Endothelial cell of umbilical vein (primary cell): ENCODE data around the gene EMX1. TPM values are rescaled to one million over a fixed set of nuclear protein-coding genes. Genes with fewer than 3 reads are reported as not detected.

Experiments
- BruUV-seq: library from RNA; stranded (reverse); fragments of 400-500 nt; replicated peaks from 2 replicates; lab custom pipeline; 2021; lab: Mats Ljungman, UMichigan
- CTCF ChIA-PET: fragments of 300-600, 350-600 bp; sonication (Branson Sonifier 250); formaldehyde crosslinking; loops from one replicate; lab custom pipeline; 2021; ENCODE audit warnings: antibody characterized with exemption, inconsistent platforms; lab: Charles Lee
- POLR2A ChIA-PET: fragments of 300-600, 350-600 bp; sonication (Branson Sonifier 250); formaldehyde crosslinking; loops from one replicate; lab custom pipeline; 2021; ENCODE audit warnings: antibody characterized with exemption, inconsistent platforms; lab: Charles Lee
- DNase-seq: peaks from one replicate; pipeline ENCODE4 v3.0.0-alpha.2; 2011; ENCODE audit warnings: low read depth, low spot score
- FAIRE-seq: peaks from 2 replicates; lab custom pipeline; 2011; peaks lifted over from hg19 to GRCh38; lab: Jason Lieb, UNC
- H2AFZ ChIP-seq: 2 replicates; pipeline ENCODE4 v1.6.0; 2012; ENCODE audit warnings: low read depth, low read length, control low read depth, inconsistent platforms
- H3K27ac ChIP-seq: 2 replicates; pipeline ENCODE4 v1.5.1; 2011; ENCODE audit warnings: low read depth, mild to moderate bottlenecking, control low read depth, low read length, moderate library complexity; ENCODE audit not compliant: insufficient read depth
- H3K27me3 ChIP-seq, 2 experiments: 2 replicates each; pipeline versions ENCODE4 v1.6.0 to v1.6.1; 2011; ENCODE audit warnings: low read length in 2 of 2, mixed read lengths in 1 of 2; ENCODE audit not compliant: control insufficient read depth in 2 of 2, insufficient read depth in 2 of 2
- H3K36me3 ChIP-seq, 2 experiments: 2 replicates in 1 of 2; 3 replicates in 1 of 2; pipeline ENCODE4 v1.5.1; 2011; ENCODE audit warnings: low read length in 2 of 2, mild to moderate bottlenecking in 1 of 2, moderate library complexity in 1 of 2; ENCODE audit not compliant: control insufficient read depth in 2 of 2, insufficient read depth in 2 of 2; ENCODE audit errors: extremely low read depth in 1 of 2
- H3K4me1 ChIP-seq: 3 replicates; pipeline ENCODE4 v1.5.1; 2011; ENCODE audit warnings: mild to moderate bottlenecking, low read length; ENCODE audit not compliant: control insufficient read depth, insufficient read depth; ENCODE audit errors: extremely low read depth
- H3K4me2 ChIP-seq: 2 replicates; pipeline ENCODE4 v1.6.1; 2011; ENCODE audit warnings: low read length, control low read depth, mixed read lengths; ENCODE audit not compliant: insufficient read depth
- H3K4me3 ChIP-seq, 3 experiments: fragments of 200-600 bp in 1 of 3; sonication (generic), shearing (Covaris generic) in 1 of 3; replicated peaks in 1 of 3; 2 replicates each; pipeline ENCODE4 v1.5.1; 2011 to 2016; ENCODE audit warnings: control low read depth in 3 of 3, low read length in 3 of 3, mild to moderate bottlenecking in 2 of 3, inconsistent platforms in 1 of 3, low read depth in 1 of 3, moderate library complexity in 1 of 3; ENCODE audit not compliant: insufficient read depth in 1 of 3
- H3K79me2 ChIP-seq: 2 replicates; pipeline ENCODE4 v1.6.0; 2012; ENCODE audit warnings: low read length, inconsistent platforms; ENCODE audit not compliant: control insufficient read depth, insufficient read depth
- H3K9ac ChIP-seq: replicated peaks from 2 replicates; pipeline ENCODE3; 2011; ENCODE audit warnings: low read length, control low read depth; ENCODE audit not compliant: insufficient read depth; ENCODE audit errors: extremely low read depth
- H3K9me1 ChIP-seq: replicated peaks from 3 replicates; pipeline ENCODE4 v1.6.0; 2011; ENCODE audit warnings: mild to moderate bottlenecking, low read length; ENCODE audit not compliant: control insufficient read depth, insufficient read depth; ENCODE audit errors: extremely low read depth
- H3K9me3 ChIP-seq: replicated peaks from 2 replicates; pipeline ENCODE4 v1.5.1; 2012; ENCODE audit warnings: low read length, inconsistent platforms; ENCODE audit not compliant: control insufficient read depth, insufficient read depth
- H4K20me1 ChIP-seq: replicated peaks from 2 replicates; pipeline ENCODE3; 2011; ENCODE audit warnings: mild to moderate bottlenecking, low read length; ENCODE audit not compliant: control insufficient read depth, insufficient read depth; ENCODE audit errors: extremely low read depth
- CTCF ChIP-seq, 2 donors: IDR thresholded peaks; 1 replicate in 1 of 2; 2 replicates in 1 of 2; pipeline ENCODE4 v1.5.1; 2011; ENCODE audit warnings: low read length in 2 of 2, mild to moderate bottlenecking in 2 of 2, moderate library complexity in 2 of 2, control low read depth in 1 of 2, inconsistent platforms in 1 of 2, low read depth in 1 of 2; ENCODE audit not compliant: insufficient read depth in 1 of 2; ENCODE audit errors: extremely low read depth in 1 of 2
- EZH2 ChIP-seq: IDR thresholded peaks from 2 replicates; pipeline ENCODE4 v1.6.1; 2012; ENCODE audit warnings: borderline replicate concordance, low read depth, mild to moderate bottlenecking, moderate library complexity, low read length, inconsistent platforms; ENCODE audit not compliant: severe bottlenecking
- FOS ChIP-seq: IDR thresholded peaks from 2 replicates; pipeline ENCODE4 v1.6.1; 2011; ENCODE audit warnings: mild to moderate bottlenecking, low read length, moderate library complexity, borderline replicate concordance; ENCODE audit not compliant: insufficient read depth
- GATA2 ChIP-seq: IDR thresholded peaks from 2 replicates; pipeline ENCODE4 v1.7.0; 2011; ENCODE audit warnings: low read depth, mild to moderate bottlenecking, moderate library complexity, mixed read lengths, low read length; ENCODE audit not compliant: insufficient read length, insufficient read depth
- JUN ChIP-seq: IDR thresholded peaks from 2 replicates; pipeline ENCODE4 v1.6.1; 2011; ENCODE audit warnings: borderline replicate concordance, low read depth; ENCODE audit not compliant: insufficient read length, insufficient read depth
- MYC ChIP-seq: IDR thresholded peaks from one replicate; pipeline ENCODE4 v1.6.1; 2011; ENCODE audit warnings: mild to moderate bottlenecking, low read depth, low read length
- POLR2A ChIP-seq: IDR thresholded peaks from 2 replicates; pipeline ENCODE4 v1.6.1; 2012; ENCODE audit warnings: low read depth, mild to moderate bottlenecking, control low read depth, low read length
- POLR2AphosphoS5 ChIP-seq: IDR thresholded peaks from 2 replicates; pipeline ENCODE4 v1.6.1; 2012; ENCODE audit warnings: low read depth, mild to moderate bottlenecking, control low read depth, low read length, moderate library complexity; ENCODE audit not compliant: insufficient read depth
- dilution Hi-C: fragments of 300-500 bp; cut with MboI; formaldehyde crosslinking; loops from one replicate; pipeline ENCODE4 v1.15.0; 2019; ENCODE audit warnings: low sequenced_read_pairs; ENCODE audit not compliant: extremely low pct_ligation_motif_present
- intact Hi-C: fragments of 100-400 bp; cut with micrococcal nuclease; formaldehyde crosslinking; loops from one replicate; pipeline ENCODE4 v1.10.0; 2022
- polyA plus RNA-seq, 4 experiments: library from polyadenylated mRNA; depleted of rRNA in 3 of 4; stranded (reverse) in 3 of 4; unstranded in 1 of 4; fragments of >200 nt; gene quantifications; 2 replicates each; pipeline versions ENCODE4 v1.2.1 to v1.2.3, GENCODE V29; 2011 to 2012; ENCODE audit warnings: missing spikeins in 1 of 4
- total RNA-seq: library from RNA; stranded (reverse); gene quantifications from 2 replicates; pipeline ENCODE4 v1.2.3, GENCODE V29; 2021
- TF ChIP-seq, protein P1 (sequence below): IDR thresholded peaks from 2 replicates; pipeline ENCODE4 v1.6.1; 2011; ENCODE audit not compliant: insufficient read depth, insufficient read length

The EMX1 gene
- total and polyA plus RNA-seq, 2 donors (not counting 3 experiments of a cell fraction or from before 2014, with no cell fraction given), result not detected

GRCh38 chr2:72913486-72914205 is 3.7 kb upstream of the EMX1 start:
- Histone ChIP-seq H3K9ac (no peak overlapping the region), H3K9me1 (no peaks in the 10 kb centered on the region), H2AFZ (no peak overlapping the region), H3K4me3 (no peak overlapping the region), H4K20me1 (no peaks in the 10 kb centered on the region), H3K4me1 (peaks cover 8% of the 10 kb centered on the region), H3K79me2 (no peaks in the 10 kb centered on the region), H3K36me3 (no peaks in the 10 kb centered on the region), H3K27me3 (peaks cover 67 to 96% of the 10 kb centered on the region in 2 experiments), H3K9me3 (no peaks in the 10 kb centered on the region), H3K4me2 (no peak overlapping the region), H3K27ac (no peak overlapping the region)
- CTCF ChIA-PET, result interaction anchor here (2.0 to 2.4 kb wide), 2 partner anchors 21 to 60 kb away, joined by 6 to 9 read pairs; no protein-coding TSS in a partner anchor
- no peak for DNase-seq
- dilution Hi-C loops (no loop called here), intact Hi-C loops (no loop called here)
- no peak for FAIRE-seq
- peak; percentile 29 for TF ChIP-seq EZH2
- TF ChIP-seq POLR2AphosphoS5, result no peak
- BruUV-seq, result no TSS peak
- POLR2A ChIA-PET, result no interaction called here

DNA sequence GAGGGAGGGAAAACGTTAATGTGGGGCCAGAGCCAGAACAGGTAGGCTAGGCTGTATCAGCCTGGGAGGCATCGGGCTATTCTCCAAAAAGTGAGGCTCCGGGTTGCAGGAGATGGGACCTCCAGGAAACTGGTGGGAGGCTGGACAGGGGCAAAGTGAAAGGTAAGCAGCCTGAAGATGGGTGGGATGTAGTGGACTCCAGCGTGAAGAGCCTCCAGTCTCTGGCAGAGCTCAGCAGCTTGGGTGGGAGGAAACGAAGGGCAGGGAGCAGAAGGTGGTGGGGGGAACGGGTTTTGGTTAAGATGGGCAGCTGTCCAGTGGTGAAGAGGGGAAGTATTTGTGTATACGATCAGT is 3.1 kb upstream of the EMX1 start:
- H4K20me1 ChIP-seq, result no peaks in the 10 kb centered on the region
- H3K27ac ChIP-seq, result no peak overlapping the region
- no peaks in the 10 kb centered on the region for H3K9me3 ChIP-seq
- POLR2A ChIA-PET, result no interaction called here
- H3K9ac ChIP-seq, result no peak overlapping the region
- H3K4me1 ChIP-seq, result peaks cover 8% of the 10 kb centered on the region
- no peak overlapping the region for H2AFZ ChIP-seq
- intact Hi-C loops (no loop called here), dilution Hi-C loops (no loop called here)
- no peak overlapping the region for H3K4me2 ChIP-seq
- H3K36me3 ChIP-seq, result no peaks in the 10 kb centered on the region
- FAIRE-seq, result no peak
- CTCF ChIA-PET, result interaction anchor here (0.6 to 2.4 kb wide), 5 partner anchors 8 to 298 kb away, joined by 3 to 9 read pairs (median 5); no protein-coding TSS in a partner anchor
- no TSS peak for BruUV-seq
- peaks cover 71 to 98% of the 10 kb centered on the region in 2 experiments for H3K27me3 ChIP-seq
- H3K4me3 ChIP-seq, result no peak overlapping the region
- H3K79me2 ChIP-seq, result no peaks in the 10 kb centered on the region
- TF ChIP-seq, protein P1, sequence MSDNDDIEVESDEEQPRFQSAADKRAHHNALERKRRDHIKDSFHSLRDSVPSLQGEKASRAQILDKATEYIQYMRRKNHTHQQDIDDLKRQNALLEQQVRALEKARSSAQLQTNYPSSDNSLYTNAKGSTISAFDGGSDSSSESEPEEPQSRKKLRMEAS, result no peak
- TF ChIP-seq MYC, result no peak
- TF ChIP-seq POLR2A, result no peak
- TF ChIP-seq GATA2, result no peak
- TF ChIP-seq POLR2AphosphoS5, result no peak
- no peak for TF ChIP-seq FOS
- no peak for TF ChIP-seq JUN
- no peak for TF ChIP-seq CTCF (IDR thresholded peaks at IDR 0.05; ENCODE audit: extremely low read depth in 1 of 2, insufficient read depth in 1 of 2, low read depth in 1 of 2, low read length in 2 of 2)
- no peak for TF ChIP-seq EZH2
- DNase-seq, result no peak
- no peaks in the 10 kb centered on the region for H3K9me1 ChIP-seq
